ENCODE measurements around the gene KIFC1.

KIFC1 gene

DNA sequence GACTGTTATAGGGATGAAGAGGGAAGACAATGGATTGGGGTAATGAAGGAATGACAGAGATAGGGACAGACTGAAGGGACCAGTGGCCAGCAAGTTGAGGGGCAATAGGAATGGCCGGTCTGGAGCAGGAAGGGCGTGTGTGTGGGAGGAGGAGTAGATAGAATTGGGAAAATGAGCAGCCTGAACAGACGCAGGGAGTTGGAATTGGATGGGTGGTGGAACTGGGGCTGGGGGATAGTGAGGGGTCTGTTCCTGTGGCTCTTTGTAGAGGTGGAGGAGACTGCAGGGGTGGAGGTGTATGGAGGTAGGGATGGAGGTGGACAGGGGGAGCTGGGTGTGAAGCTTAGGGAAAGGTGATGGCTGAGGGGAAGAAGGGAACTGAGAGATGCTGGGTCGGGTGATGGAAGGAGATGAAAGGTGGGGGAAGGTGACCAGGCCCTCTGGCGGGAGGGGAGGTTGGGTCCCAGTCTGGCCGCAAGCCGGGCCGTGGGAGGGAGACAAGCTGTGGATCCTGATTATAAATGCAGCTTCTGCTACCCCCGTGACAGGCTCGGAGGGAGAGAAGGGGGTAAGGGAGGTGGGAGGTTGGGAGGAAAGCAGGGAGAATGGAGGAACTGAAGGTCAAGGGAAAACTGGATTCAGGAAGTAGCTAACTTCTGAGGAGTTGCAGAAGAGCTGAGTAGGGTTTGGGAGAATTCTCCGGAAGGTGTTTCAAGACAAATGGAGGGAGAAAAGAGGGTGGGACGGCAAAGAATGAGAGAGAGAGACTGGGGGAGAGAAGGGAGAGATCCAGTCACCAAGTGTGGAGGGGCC, 33.4 kb downstream of the KIFC1 start:
- FAIRE-seq = no peak

GRCh38 chr6:33425668-33426577, 34.3 kb downstream of the KIFC1 start:
- DNase-seq (ENCODE audit: low spot score) (peak; percentile 61), FAIRE-seq (no peak)

More for the DNA sequence above, 33.4 kb downstream of the KIFC1 start:
- DNase-seq (ENCODE audit: low spot score) = no peak

- FAIRE-seq (no peak), DNase-seq (ENCODE audit: low spot score) (no peak)
These were observed 35.2 kb downstream of the KIFC1 start for GRCh38 chr6:33426590-33427511.

DNA sequence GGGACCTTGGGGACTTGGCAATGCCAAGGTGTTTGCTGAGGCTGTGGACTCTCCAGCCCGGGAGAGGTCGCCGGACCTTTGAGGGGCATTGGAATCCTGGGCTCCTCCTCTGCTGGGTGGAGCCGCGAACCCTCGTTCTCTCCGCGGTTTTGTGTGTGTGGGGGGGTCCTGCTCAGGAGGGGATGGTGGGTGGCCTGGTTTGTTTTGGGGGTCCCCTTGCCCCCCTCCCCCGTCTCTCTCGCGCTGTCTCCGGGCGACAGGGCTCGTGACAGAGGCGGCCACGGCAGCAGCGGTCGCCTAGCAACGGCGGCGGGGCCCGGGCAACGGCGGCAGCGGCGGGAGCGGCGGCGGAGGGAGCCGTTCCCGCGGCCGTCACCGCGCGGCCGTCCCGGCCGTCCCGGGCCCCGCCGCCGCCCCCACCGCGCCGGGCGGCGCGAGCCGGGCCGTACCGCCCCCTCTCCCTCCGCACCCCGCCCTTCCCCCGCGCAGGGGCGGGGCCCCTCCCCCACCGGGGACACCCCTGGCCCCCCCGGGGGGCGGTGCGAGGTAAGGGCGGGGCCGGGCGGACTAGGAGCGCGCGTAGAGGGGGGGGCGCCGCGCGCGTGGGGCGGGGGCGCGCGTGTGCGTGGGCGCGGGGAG, 36.1 kb downstream of the KIFC1 start:
- no peak for FAIRE-seq

DNA sequence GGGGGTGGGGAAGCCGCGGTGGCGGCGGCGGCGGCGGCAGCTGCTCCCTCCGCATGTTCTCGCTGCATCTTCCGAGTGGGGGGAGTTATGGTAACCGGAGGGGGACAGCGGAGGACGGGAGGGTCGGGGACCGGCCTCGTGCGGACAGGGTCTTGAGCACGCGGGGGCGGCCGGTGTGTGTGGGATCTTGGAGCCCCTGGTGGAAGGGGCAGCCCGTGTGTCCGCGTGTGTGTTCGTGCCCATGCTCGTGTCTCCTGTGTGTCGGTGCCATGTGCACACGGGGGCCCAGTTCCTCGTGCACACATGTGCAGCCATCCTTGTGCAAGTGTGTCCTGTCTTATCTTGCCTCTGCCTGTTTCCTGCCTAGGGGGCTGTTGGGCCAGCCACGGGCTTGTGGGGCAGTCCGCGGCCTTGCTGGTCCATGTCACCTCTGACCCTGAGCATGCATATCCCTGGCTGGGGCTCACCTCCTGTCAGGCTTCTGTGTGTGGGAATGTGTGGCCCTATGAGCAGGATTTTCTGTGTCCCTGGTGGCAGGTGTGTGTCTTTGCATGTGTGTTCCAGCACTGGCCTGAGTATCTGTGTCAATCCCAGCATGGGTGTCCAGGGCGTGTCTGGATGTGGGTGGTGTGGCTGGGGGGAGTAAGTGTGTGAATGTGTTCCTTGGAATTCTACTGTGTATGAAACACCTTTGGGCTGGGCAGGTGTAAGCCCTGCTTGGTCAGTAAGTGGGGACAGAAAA, 36.8 kb downstream of the KIFC1 start:
- FAIRE-seq (no peak), DNase-seq (ENCODE audit: low spot score) (no peak)

More for the DNA sequence above, 36.1 kb downstream of the KIFC1 start:
- DNase-seq (ENCODE audit: low spot score) = no peak

GRCh38 chr6:33428966-33429749, 37.5 kb downstream of the KIFC1 start:
- FAIRE-seq (no peak), DNase-seq (ENCODE audit: low spot score) (no peak)

DNA sequence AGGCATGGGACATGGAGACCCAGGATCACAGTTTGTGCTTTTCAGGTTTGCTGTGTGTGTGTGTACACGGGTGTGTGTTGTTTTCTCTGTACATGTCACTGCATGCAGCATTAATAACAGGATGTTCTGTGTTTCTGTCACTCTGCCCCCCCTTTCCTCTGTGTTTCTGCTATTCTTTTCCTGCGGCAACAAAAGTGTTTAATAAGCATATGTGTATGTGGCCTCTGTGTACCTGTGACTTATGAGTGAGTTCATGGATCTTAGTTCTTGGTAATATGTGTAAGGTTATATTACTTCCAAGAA, 38.1 kb downstream of the KIFC1 start:
- DNase-seq (ENCODE audit: low spot score) = no peak
- FAIRE-seq = no peak

GRCh38 chr6:33430334-33430733, 38.7 kb downstream of the KIFC1 start:
- FAIRE-seq (no peak), DNase-seq (ENCODE audit: low spot score) (no peak)

- peak; percentile 15 for DNase-seq (ENCODE audit: low spot score)
- FAIRE-seq = no peak
These were observed 39.6 kb downstream of the KIFC1 start for GRCh38 chr6:33430991-33431879.

DNA sequence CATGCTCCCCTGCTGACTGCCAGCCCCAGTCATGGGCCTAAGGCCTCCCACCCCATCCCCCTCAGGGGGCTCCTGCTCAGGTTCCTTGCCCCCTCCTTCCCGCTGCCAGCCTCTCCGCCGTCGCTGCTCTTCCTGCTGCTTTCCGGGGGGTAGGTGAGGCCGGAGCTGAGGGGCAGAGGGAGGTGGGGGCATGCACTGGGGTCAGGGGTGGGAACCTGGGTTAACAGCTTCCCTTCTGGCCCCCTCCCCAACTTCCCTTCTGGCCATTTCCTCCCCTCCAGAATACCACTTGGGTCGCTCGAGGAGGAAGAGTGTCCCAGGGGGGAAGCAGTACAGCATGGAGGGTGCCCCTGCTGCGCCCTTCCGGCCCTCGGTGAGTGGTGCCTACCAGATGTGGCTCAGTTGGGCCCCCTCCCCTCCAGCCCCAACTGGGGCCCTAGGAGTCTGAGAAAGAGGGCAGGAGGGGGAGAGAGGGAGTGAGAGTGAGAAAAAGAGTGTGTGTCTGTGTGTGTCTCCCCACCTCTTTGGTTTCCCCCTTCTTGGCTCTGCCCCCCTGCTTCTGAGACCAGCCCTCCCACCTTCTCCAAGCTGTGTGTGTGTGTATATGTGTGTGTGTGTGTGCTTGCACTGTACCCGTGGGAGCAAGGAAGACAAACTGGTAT, 40.4 kb downstream of the KIFC1 start:
- FAIRE-seq (no peak), DNase-seq (ENCODE audit: low spot score) (no peak)

DNA sequence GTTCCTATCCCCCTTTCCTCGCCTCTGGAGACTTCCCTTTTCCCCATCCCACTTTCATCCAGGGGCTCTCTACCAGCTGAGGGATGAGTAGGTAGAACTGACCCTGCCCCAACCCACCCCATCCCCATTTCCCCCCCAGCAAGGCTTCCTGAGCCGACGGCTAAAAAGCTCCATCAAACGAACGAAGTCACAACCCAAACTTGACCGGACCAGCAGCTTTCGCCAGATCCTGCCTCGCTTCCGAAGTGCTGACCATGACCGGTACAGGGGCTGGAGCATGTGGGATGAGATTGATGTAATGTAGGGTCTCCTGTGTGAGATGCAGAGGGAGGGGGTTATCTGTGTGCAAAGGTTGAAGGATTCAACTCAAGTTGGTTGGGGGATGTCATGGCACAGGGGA, 40.9 kb downstream of the KIFC1 start:
- FAIRE-seq = no peak
- DNase-seq (ENCODE audit: low spot score) = no peak

DNA sequence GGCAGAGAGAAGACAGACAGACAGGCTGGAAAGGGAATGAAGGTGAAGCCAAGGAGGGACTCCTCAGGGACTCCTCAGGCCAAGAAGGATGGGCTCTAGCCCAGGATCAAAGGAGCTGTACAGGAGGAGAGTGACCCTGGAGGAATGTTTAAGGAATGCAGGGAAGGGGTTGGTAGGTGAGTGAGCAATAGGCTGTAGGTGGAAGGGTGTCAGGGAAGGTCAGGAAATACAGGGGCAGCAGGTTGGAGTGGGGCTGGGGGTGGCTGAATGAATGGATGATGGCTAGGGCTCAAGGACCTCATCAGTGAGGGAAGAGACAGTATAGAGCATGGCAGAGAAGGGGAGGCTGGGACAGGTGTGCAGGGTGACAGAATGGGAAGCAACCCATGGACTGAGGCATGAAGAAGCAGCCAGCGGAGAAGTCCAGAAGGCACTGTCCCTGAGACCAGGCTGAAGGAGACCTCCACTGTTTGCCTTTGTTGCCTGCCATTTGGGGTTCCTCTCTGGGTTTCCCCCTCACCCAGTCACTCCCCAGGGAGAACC, 41.4 kb downstream of the KIFC1 start:
- FAIRE-seq = no peak
- DNase-seq (ENCODE audit: low spot score) = no peak

DNA sequence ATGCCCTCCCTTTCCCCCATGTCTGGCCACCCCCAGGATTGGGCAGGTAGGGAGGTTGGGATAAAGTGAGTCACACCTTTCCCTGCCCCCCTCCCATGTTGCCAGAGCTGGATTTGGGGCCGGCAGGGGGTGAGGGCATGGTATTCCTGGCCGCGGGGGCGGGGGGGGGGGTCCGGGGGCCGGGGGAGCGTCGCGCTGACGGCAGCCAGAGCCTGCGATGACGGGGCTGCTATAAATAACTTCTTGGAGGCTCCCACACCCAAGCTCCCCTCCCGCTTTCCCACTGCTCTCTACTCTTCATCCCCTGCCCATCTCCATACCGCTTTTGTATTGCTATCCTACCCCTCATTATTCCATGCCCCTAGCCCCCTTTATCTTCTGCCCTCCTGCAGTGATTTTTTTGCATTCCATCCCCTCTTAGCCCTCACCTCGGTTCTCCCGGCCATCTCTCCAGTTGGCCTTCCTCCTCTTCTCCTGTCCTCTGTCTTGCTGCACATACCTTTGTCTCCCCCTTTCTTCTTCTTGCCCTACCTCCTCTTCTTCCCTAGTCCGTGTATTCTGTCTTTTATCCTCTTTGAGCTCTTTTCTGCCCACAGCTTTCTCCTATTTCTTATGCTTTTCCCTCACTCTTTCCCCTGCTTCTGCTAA, 42.0 kb downstream of the KIFC1 start:
- DNase-seq (ENCODE audit: low spot score) = no peak
- FAIRE-seq = no peak

- no peak for FAIRE-seq
These were observed 43.3 kb downstream of the KIFC1 start for GRCh38 chr6:33434961-33435360.

DNA sequence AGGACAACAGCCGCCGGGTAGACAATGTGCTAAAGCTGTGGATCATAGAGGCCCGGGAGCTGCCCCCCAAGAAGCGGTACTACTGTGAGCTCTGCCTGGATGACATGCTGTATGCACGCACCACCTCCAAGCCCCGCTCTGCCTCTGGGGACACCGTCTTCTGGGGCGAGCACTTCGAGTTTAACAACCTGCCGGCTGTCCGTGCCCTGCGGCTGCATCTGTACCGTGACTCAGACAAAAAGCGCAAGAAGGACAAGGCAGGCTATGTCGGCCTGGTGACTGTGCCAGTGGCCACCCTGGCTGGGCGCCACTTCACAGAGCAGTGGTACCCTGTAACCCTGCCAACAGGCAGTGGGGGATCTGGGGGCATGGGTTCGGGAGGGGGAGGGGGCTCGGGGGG, 46.0 kb downstream of the KIFC1 start:
- FAIRE-seq = no peak
- DNase-seq (ENCODE audit: low spot score) = no peak

More at GRCh38 chr6:33434961-33435360, 43.3 kb downstream of the KIFC1 start:
- DNase-seq (ENCODE audit: low spot score) = no peak

GRCh38 chr6:33438978-33439594, 47.5 kb downstream of the KIFC1 start:
- DNase-seq (ENCODE audit: low spot score) (no peak), FAIRE-seq (no peak)

Measured in RCC 7860 (cell line).